ENCODE measurements around the gene JCAD. TPM values are rescaled to one million over a fixed set of nuclear protein-coding genes. Genes with fewer than 3 reads are reported as not detected.

JCAD gene
- total RNA-seq, 2 donors from 2014 or later, result 8.3 to 113 TPM

- Histone ChIP-seq H3K27ac (no peak overlapping the region), H3K9me3 (no peaks in the 10 kb centered on the region), H3K36me3 (no peaks in the 10 kb centered on the region), H3K27me3 (replicated peaks; ENCODE audit: insufficient read depth) (no peaks in the 10 kb centered on the region), H3K4me3 (no peak overlapping the region), H3K4me1 (replicated peaks) (no peaks in the 10 kb centered on the region)
- no peak for TF ChIP-seq POLR2A (IDR thresholded peaks at IDR 0.05)
- TF ChIP-seq POLR2AphosphoS5 (IDR thresholded peaks at IDR 0.05), result no peak
- no peak for TF ChIP-seq CTCF (IDR thresholded peaks at IDR 0.05)
- 70% methylated on average over 8 of the region's 8 CpGs for WGBS
- no peak for DNase-seq (ENCODE audit: low spot score)
- intact Hi-C loops (cut with DNase I), result no loop called here
These were observed 8.2 kb downstream of the JCAD start for GRCh38 chr10:30051220-30051619.

GRCh38 chr10:30050411-30050810 is 9.0 kb downstream of the JCAD start:
- DNase-seq (ENCODE audit: low spot score), result no peak
- intact Hi-C loops (cut with DNase I), result no loop called here
- 65% methylated on average over 3 of the region's 3 CpGs for WGBS
- H3K27me3 ChIP-seq (replicated peaks; ENCODE audit: insufficient read depth), result no peaks in the 10 kb centered on the region
- no peak overlapping the region for H3K4me3 ChIP-seq
- H3K9me3 ChIP-seq, result no peaks in the 10 kb centered on the region
- no peak for TF ChIP-seq CTCF (IDR thresholded peaks at IDR 0.05)
- no peak for TF ChIP-seq POLR2AphosphoS5 (IDR thresholded peaks at IDR 0.05)
- no peak for TF ChIP-seq POLR2A (IDR thresholded peaks at IDR 0.05)
- no peaks in the 10 kb centered on the region for H3K36me3 ChIP-seq
- no peaks in the 10 kb centered on the region for H3K4me1 ChIP-seq (replicated peaks)
- no peak overlapping the region for H3K27ac ChIP-seq

DNA sequence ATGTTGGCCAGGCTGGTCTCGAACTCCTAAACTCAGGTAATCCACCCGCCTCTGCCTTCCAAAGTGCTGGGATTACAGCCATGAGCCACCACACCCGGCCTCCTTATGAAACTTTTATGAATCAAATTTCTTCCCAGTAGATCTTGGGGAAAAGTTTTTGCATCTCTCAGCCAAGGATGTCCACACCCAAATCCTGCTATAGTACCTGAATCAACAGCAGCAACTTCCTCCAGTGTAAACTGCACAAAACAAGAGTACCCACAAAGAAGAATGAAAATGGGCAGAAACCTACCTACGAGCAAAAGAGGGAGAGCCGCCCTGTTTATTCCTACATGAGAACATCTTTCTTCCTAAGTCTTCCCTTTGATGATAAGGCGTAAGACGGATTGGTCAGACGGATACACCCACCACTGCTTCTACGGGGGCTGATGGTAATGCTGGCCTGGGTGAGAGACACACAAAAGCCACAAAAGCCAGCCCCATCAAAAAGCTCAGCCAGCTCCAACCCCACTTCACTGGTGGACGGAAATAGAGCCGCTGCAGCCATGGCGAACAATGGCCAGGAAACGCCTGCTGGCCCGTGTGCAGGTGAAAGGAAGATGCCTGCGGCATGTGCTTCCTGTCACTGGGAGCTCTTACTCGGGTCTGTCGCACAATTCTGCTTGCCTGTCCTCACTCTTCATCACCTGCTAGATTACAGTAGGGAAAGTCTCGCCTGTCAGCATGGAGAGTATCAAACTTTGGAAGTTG is 10.4 kb downstream of the JCAD start:
- Histone ChIP-seq H3K27me3 (replicated peaks; ENCODE audit: insufficient read depth) (no peaks in the 10 kb centered on the region), H3K9me3 (no peaks in the 10 kb centered on the region), H3K4me1 (replicated peaks) (no peaks in the 10 kb centered on the region), H3K27ac (no peak overlapping the region), H3K36me3 (no peaks in the 10 kb centered on the region), H3K4me3 (no peak overlapping the region)
- intact Hi-C loops (cut with DNase I), result no loop called here
- TF ChIP-seq CTCF (IDR thresholded peaks at IDR 0.05), result no peak
- TF ChIP-seq POLR2AphosphoS5 (IDR thresholded peaks at IDR 0.05), result no peak
- TF ChIP-seq POLR2A (IDR thresholded peaks at IDR 0.05), result no peak
- 70% methylated on average over 18 of the region's 18 CpGs for WGBS
- no peak for DNase-seq (ENCODE audit: low spot score)

- no peak overlapping the region for H3K27ac ChIP-seq
- H3K9me3 ChIP-seq, result no peaks in the 10 kb centered on the region
- WGBS, result 80% methylated on average over 11 of the region's 11 CpGs
- no peaks in the 10 kb centered on the region for H3K36me3 ChIP-seq
- no peak for DNase-seq (ENCODE audit: low spot score)
- no peaks in the 10 kb centered on the region for H3K4me1 ChIP-seq (replicated peaks)
- no peaks in the 10 kb centered on the region for H3K27me3 ChIP-seq (replicated peaks; ENCODE audit: insufficient read depth)
- TF ChIP-seq POLR2AphosphoS5 (IDR thresholded peaks at IDR 0.05) (no peak), POLR2A (IDR thresholded peaks at IDR 0.05) (no peak), CTCF (IDR thresholded peaks at IDR 0.05) (no peak)
- no peak overlapping the region for H3K4me3 ChIP-seq
- intact Hi-C loops (cut with DNase I), result no loop called here
These were observed 11.4 kb downstream of the JCAD start for GRCh38 chr10:30047924-30048531.

GRCh38 chr10:30047430-30047829 is 12.0 kb downstream of the JCAD start:
- H3K9me3 ChIP-seq, result no peaks in the 10 kb centered on the region
- DNase-seq (ENCODE audit: low spot score), result no peak
- no peak overlapping the region for H3K27ac ChIP-seq
- H3K36me3 ChIP-seq, result no peaks in the 10 kb centered on the region
- no peak overlapping the region for H3K4me3 ChIP-seq
- intact Hi-C loops (cut with DNase I), result no loop called here
- H3K4me1 ChIP-seq (replicated peaks), result no peaks in the 10 kb centered on the region
- 97% methylated on average over 21 of the region's 21 CpGs for WGBS
- H3K27me3 ChIP-seq (replicated peaks; ENCODE audit: insufficient read depth), result no peaks in the 10 kb centered on the region
- TF ChIP-seq POLR2A (IDR thresholded peaks at IDR 0.05), result no peak

All from prostate gland (tissue), 2 donors.